Measurements from ENCODE around the gene TMSB4X. TPM values are rescaled to one million over a fixed set of nuclear protein-coding genes. Genes with fewer than 3 reads are reported as not detected.

Gene TMSB4X
- total RNA-seq, 1 experiment from 2014 or later, result 2,595 TPM

DNA sequence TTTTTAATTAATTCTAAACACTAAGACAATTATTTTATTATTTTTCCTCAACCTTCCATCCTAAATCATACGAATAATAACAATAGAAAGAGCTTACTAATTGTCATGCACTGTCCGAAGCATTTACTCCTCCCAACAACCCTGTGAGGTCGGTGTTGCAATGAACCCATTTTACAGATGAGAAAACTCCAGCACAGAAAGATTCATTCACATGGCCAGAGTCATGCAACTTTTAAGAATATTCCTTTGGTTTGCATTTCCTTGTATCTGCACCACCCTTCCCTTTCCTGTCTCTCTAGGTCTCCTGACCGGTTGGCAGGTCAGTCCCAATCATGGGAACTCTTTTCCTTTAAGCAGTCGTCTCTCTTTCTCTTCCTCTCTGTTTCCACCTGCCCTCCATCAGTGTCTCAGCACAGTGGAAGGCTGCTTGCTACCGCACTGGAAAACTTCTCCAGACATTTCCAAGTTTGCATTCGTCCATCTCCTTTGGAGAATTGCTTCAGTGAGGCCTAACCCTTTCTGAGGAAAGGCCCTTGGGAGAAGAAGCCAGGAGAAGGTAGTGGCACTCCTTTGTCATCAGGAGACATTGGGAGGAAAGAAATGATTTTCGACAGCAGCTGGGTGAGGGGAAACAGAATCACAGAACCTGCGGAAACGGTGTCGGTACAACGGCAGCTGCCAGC, 1.9 kb upstream of the TMSB4X start (continued):
- TF ChIP-seq, protein P1, sequence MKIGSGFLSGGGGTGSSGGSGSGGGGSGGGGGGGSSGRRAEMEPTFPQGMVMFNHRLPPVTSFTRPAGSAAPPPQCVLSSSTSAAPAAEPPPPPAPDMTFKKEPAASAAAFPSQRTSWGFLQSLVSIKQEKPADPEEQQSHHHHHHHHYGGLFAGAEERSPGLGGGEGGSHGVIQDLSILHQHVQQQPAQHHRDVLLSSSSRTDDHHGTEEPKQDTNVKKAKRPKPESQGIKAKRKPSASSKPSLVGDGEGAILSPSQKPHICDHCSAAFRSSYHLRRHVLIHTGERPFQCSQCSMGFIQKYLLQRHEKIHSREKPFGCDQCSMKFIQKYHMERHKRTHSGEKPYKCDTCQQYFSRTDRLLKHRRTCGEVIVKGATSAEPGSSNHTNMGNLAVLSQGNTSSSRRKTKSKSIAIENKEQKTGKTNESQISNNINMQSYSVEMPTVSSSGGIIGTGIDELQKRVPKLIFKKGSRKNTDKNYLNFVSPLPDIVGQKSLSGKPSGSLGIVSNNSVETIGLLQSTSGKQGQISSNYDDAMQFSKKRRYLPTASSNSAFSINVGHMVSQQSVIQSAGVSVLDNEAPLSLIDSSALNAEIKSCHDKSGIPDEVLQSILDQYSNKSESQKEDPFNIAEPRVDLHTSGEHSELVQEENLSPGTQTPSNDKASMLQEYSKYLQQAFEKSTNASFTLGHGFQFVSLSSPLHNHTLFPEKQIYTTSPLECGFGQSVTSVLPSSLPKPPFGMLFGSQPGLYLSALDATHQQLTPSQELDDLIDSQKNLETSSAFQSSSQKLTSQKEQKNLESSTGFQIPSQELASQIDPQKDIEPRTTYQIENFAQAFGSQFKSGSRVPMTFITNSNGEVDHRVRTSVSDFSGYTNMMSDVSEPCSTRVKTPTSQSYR (CRISPR knock-in tag; IDR thresholded peaks at IDR 0.05), result no peak
- TF ChIP-seq RELA (CRISPR knock-in tag; IDR thresholded peaks at IDR 0.05; ENCODE audit: borderline replicate concordance) (no peak), RORB (CRISPR knock-in tag; IDR thresholded peaks at IDR 0.05) (no peak), JUN (CRISPR knock-in tag; IDR thresholded peaks at IDR 0.05) (no peak), SMAD3 (CRISPR knock-in tag; IDR thresholded peaks at IDR 0.05; ENCODE audit: borderline replicate concordance) (no peak)
- TF ChIP-seq, protein P2, sequence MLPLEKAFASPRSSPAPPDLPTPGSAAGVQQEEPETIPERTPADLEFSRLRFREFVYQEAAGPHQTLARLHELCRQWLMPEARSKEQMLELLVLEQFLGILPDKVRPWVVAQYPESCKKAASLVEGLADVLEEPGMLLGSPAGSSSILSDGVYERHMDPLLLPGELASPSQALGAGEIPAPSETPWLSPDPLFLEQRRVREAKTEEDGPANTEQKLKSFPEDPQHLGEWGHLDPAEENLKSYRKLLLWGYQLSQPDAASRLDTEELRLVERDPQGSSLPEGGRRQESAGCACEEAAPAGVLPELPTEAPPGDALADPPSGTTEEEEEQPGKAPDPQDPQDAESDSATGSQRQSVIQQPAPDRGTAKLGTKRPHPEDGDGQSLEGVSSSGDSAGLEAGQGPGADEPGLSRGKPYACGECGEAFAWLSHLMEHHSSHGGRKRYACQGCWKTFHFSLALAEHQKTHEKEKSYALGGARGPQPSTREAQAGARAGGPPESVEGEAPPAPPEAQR (CRISPR knock-in tag; IDR thresholded peaks at IDR 0.05), result no peak

DNA sequence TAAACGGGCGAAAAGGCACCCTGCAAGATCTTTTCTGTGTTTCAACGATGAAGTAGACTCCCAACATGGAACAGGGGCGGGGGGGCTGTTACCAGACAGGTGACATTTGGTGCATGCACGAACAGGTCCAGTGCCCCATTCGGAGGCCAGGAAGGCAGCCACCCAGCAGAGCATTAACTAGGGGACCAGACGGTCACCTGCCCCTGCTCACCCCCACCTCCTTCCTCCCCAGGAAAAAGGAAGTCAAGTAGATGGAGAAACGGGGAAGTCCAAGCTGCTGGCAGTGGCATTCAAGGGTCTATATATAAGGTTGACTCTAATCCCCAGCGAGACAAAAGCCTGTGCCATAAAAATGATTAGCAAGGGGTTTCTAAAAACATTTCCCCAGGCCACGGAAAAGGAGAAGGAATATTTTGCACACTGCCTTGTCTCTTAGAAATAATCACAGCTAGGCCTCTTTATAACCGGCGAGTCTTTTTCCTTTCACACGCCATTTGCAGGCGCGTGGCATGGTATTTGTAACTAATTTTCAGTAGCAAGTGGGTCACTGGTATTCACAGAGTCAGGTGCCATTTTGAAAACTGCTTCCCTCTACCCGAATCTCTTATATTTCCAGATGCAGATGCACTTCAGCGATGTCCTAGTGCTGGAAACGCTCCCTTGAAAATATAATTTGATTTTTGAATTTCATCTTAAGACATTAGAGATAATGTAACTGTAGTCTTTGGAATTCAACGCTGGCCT, 1.2 kb upstream of the TMSB4X start:
- ChIA-PET POLR2A (interaction anchor here (1.0 kb wide), 2 partner anchors 19 to 247 kb away, joined by 3 read pairs; no protein-coding TSS in a partner anchor), CTCF (no interaction called here)
- H3K4me3 Mint-ChIP-seq, result peak overlapping the region; percentile 93
- H3K9me3 Mint-ChIP-seq, result no peaks in the 10 kb centered on the region
- DNase-seq (ENCODE audit: low spot score) (no peak), ATAC-seq (no peak)
- peaks cover 55% of the 10 kb centered on the region for H3K4me1 Mint-ChIP-seq
- peaks cover 26% of the 10 kb centered on the region for H3K36me3 Mint-ChIP-seq
- H3K27me3 Mint-ChIP-seq (ENCODE audit: low read depth), result no peaks in the 10 kb centered on the region
- peak overlapping the region; percentile 90; the same call in 1 of the 2 replicates for H3K27ac Mint-ChIP-seq
- TF ChIP-seq CBFB (CRISPR knock-in tag; IDR thresholded peaks at IDR 0.05; ENCODE audit: low read depth) (no peak), ZNF263 (CRISPR knock-in tag; IDR thresholded peaks at IDR 0.05; ENCODE audit: low read depth) (no peak), NFE2L1 (CRISPR knock-in tag; IDR thresholded peaks at IDR 0.05) (no peak), ZNF671 (CRISPR knock-in tag; IDR thresholded peaks at IDR 0.05) (no peak), NR1H2 (CRISPR knock-in tag; IDR thresholded peaks at IDR 0.05) (no peak), TEAD1 (CRISPR knock-in tag; IDR thresholded peaks at IDR 0.05) (no peak), RORB (CRISPR knock-in tag; IDR thresholded peaks at IDR 0.05) (no peak), ZNF423 (CRISPR knock-in tag; IDR thresholded peaks at IDR 0.05) (no peak)
- TF ChIP-seq, protein P3, sequence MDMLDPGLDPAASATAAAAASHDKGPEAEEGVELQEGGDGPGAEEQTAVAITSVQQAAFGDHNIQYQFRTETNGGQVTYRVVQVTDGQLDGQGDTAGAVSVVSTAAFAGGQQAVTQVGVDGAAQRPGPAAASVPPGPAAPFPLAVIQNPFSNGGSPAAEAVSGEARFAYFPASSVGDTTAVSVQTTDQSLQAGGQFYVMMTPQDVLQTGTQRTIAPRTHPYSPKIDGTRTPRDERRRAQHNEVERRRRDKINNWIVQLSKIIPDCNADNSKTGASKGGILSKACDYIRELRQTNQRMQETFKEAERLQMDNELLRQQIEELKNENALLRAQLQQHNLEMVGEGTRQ (CRISPR knock-in tag; IDR thresholded peaks at IDR 0.05), result no peak
- TF ChIP-seq, protein P4, sequence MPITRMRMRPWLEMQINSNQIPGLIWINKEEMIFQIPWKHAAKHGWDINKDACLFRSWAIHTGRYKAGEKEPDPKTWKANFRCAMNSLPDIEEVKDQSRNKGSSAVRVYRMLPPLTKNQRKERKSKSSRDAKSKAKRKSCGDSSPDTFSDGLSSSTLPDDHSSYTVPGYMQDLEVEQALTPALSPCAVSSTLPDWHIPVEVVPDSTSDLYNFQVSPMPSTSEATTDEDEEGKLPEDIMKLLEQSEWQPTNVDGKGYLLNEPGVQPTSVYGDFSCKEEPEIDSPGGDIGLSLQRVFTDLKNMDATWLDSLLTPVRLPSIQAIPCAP (CRISPR knock-in tag; IDR thresholded peaks at IDR 0.05), result no peak
- TF ChIP-seq, protein P5, sequence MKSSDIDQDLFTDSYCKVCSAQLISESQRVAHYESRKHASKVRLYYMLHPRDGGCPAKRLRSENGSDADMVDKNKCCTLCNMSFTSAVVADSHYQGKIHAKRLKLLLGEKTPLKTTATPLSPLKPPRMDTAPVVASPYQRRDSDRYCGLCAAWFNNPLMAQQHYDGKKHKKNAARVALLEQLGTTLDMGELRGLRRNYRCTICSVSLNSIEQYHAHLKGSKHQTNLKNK (CRISPR knock-in tag; IDR thresholded peaks at IDR 0.05), result no peak
- TF ChIP-seq, protein P6, sequence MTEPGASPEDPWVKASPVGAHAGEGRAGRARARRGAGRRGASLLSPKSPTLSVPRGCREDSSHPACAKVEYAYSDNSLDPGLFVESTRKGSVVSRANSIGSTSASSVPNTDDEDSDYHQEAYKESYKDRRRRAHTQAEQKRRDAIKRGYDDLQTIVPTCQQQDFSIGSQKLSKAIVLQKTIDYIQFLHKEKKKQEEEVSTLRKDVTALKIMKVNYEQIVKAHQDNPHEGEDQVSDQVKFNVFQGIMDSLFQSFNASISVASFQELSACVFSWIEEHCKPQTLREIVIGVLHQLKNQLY (CRISPR knock-in tag; IDR thresholded peaks at IDR 0.05), result no peak
